Activated T-cell treated with anti-CD3 and anti-CD28 coated beads for 24 hours (primary cell): ENCODE data around the gene SCNN1G.

Experiments
- DNase-seq: peaks from one replicate; pipeline ENCODE4 v3.0.0-alpha.2; 2020; ENCODE audit warnings: low read depth

The SCNN1G gene

DNA sequence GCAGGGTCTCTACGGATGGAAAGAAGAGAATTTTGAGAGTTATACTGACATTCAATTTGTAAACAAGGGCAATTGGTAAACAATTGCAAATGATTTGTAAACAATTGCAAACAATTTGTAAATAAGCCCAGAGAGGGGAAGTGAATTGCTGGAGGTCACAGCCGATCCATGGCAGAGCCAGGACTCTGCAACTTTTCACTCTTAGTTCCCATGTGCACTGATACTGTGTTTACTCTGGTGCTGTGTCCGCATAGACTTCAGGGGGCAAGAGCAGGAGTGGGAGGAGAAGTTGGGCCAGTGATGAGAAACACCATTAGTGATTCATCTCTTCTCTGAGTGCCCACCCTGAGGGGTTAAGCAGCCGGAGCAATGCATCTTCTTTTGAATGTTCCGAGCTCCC is 14.0 kb downstream of the SCNN1G start:
- DNase-seq = no peak

DNA sequence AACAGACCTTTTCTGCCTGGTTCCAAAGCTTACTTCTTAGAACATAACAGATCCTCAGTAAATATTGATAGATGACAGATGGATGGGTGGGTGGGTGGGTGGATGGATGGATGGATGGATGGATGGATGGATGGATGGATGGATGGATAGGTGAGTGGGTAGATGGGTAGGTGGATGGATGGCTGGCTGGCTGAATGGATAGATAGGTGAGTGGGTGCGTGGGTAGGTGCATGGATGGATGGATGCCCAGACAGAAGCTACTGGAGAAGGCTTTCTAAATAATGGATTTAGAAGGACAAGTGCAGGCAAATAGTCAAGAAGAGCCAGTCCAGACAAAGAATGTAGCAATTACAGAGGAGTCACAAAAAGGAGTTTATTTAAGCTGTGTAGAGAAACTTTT is 19.6 kb downstream of the SCNN1G start:
- no peak for DNase-seq

DNA sequence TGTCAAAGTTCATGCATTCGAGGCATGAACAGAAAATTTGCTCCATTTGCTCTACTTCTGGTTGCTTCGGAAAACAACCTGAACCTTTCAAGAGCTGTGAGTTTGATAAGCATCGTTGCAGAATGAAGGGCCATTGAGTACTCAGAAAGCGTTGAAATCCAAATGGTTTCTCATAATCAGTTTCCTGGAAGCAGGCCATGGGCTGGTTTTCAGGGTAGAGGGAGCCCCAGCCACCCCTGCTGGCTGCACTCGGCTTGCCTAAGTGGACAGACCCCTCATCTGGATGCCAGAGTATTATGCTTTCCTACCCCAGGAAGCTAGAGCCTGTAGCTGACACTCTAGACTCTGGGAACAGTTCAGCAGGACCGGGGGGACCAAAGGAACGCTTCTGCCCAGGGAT is 24.4 kb downstream of the SCNN1G start:
- DNase-seq = no peak

DNA sequence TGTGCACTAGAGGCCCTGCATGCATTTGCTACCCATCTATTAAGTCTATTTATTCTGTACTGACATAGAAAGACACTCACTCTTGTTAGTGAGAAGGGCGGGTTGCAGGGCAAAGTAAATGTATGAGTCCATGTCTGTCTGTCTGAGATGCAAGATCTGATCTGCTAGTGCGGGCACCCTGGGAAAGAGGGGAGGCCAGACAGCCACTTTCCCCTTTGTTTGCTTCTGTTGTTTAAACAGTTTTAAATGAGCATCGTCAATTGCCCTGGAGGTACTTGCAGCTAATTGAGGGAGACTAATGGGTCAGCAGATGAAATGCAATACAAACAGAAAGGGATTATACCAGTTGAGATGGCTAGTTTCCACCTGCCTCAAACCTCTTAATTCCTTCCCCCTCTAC is 24.9 kb downstream of the SCNN1G start:
- DNase-seq = no peak

DNA sequence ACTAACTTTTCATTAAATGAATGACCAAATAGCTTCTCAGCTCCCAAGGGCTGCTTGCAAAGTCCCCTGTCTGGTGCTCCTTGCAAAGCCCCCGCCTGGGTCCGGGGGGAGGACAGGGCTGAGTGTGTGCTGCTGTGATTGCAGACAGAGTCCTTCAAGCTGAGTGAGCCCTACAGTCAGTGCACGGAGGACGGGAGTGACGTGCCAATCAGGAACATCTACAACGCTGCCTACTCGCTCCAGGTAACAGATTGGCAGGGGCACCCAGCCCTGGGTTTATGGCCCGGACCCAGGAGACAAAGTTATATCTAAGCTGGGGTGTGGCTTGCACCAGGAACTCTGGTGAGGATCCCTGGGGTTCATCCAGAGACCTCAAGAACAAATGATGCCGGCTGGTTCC is 27.1 kb downstream of the SCNN1G start:
- DNase-seq = no peak

DNA sequence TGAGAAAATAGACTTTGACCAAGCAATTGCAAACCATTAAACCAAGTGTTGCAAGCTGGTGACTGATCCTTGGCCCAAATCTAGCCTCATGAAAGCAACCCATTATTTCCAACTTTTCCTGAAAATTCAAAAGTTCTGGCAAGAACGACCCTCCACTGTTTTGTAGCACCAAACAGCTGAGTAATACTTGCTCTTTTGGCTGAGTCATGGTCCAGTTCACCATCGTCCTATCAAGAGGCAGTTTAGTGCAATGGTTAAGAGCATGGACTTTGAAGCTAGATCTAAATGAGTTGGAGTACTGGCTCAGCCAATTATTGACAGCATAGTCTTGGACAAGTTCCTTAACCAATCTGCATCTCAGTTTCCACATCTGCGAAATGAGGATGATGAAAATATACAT is 31.3 kb downstream of the SCNN1G start:
- DNase-seq = no peak

DNA sequence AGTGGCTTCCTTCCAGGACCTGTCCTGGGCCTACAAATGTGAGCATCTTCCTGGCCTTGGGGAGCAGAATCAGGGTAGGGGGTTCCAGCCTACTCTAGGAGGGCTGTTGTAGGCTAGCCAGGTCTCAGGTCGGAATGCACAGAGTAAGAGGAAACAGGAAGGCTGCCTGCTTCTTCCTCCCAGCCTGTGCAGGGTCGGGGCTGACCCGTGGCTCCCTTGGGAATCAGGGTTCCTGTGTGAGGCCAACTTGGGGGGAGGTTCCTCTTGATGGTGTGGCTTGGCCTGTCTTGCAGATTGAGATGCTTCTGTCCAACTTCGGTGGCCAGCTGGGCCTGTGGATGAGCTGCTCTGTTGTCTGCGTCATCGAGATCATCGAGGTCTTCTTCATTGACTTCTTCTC is 32.3 kb downstream of the SCNN1G start:
- no peak for DNase-seq

DNA sequence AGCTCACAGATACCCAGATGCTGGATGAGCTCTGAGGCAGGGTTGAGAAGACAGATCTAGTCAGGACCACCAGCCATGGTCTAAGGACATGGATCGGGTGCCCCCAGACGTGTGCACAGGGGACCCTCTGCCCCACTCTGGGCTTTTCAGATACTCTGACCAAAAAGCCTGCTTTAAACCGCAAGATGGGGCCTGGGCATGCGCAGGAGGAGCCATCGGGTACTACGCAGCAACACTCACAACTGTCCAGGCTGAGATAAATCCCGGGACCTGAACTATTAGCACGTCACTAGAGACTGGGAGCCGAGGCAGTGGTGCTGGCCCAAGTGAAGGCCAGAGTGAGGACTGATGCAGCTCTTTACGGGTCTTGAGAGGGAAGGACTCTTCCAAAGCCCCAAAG is 32.9 kb downstream of the SCNN1G start:
- no peak for DNase-seq

DNA sequence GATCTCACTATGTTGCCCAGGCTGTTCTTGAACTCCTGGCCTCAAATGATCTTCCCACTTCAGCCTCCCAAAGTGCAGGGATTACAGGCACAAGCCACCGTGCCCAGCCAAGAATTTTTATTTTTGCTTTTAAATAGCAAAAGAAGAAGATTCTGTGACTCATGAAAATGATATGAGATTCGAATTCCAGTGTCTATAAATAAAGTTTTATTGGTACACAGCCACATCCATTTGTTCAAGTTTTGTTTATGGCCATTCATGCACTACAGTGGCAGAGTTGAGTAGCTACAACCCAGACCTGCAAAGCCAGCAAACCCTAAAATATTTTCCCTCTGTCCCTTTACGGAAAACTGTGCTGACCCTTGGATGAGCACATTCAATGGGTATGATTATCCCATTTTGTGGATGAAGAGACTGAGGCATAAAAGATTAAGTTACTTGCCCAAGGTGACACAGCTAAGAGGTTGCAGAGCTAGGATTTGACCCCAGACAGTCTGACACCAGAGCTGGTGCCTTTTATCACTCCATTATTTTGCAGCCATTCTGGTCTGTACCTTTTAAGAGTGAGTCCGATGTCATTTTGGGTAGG is 34.2 kb downstream of the SCNN1G start:
- DNase-seq = no peak

DNA sequence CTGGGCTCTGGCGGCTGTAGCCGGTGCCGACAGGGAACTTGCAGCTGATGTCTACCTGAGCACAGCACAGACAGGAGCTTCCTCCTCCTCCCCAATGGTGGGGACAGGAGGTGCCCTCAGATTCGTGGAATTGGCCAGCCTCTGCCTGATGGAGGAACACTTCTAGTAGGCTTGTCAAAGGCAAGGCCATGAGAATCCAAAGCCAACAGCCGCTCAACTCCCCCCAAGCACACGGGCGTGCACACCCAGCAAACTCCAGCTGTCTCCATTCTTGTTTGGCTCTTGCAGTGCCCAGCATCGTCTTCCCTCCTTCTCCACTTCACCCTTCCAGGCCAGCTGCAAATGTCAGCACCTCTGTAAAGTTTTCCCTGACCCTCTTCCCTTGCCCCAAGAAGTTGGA is 35.1 kb downstream of the SCNN1G start:
- no peak for DNase-seq

DNA sequence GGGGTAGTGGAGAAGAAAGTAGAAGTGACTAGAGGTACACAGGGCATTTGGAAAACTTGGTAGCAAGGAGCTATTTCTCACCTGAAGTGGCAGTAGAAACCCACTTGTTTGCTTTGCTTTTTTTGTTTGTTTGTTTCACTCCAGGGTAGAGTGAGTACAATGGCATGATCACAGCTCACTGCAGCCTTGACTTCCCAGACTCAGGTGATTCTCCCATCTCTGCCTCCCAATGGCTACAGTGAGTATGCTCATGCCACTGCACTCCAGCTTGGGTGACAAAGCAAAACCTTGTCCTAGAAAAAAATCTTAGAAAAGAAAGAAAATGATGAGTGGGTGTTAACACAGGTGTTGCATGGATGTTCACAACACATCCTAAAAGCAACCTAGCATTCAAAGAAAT is 40.4 kb downstream of the SCNN1G start:
- no peak for DNase-seq

DNA sequence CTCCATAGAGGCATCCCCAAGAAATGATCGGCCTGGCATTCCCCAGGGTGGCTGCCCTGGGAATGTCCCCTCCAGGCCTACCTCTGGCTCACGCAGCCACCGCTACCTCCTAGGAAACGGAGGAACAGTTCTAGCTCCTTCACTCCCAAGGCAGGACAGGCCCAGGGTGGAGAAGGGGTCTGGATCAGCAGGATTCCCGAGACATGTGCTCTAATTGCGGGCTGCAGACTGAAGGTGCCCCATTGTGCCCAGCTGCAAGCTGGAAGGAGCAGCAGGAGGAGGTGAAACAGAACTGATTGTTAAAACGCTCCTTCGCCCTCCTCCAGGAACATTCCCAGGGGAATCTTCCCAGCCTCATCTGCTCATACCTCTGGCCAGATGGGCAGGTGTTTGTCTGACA is 40.8 kb downstream of the SCNN1G start:
- DNase-seq = no peak

DNA sequence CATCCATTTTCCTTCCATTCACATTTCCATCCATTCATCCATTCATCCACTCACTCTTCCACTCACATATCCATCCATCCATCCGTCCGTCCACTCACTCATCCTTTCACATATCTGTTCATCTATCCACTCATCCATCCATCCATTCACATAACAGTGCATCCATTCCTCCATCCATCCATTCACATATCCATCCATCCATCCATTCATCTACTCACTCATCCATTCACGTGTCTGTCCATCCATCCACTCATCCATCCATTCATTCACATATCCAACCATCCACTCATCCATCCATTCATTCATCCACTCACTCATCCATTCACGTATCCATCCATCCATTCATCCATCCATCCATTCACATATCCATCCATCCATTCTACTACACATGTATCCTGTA is 42.6 kb downstream of the SCNN1G start:
- DNase-seq = no peak

DNA sequence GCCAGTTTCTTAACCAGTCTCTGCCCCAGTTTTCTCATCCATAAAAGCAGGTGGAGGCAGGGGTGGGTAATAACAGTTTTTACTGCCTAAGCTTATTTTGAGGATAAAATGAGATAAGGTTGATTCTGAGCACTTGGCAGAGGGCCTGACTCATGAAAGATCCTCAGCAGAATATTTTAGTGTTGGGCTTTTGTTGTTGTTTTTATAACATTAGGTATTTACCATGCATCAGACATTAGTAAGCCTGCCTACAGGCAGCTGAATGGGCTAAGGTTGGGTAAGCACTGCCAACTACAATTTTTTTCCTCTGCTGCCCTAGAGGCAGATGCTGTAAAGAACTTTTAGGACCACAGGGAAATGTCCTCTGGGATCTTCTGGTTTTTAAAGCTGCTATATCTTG is 43.1 kb downstream of the SCNN1G start:
- DNase-seq = no peak

DNA sequence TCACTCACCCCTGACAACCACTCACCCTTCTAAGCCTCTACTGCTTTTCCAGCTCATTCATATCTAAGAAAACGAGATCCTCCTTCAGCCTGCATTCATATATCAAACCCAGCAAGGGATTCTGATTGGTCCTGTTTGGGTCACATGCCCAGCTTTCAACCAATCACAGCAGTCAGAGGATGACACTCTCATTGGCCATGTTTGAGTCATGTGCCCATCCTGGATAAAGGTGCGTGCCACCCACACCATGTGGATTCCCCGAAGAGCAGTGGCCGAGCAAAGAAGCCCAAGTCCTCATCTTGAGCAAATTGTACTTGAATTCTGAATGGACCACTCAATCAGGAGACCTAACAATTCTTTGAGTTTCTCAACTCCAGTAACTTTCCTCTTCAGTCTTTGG is 45.0 kb downstream of the SCNN1G start:
- no peak for DNase-seq

DNA sequence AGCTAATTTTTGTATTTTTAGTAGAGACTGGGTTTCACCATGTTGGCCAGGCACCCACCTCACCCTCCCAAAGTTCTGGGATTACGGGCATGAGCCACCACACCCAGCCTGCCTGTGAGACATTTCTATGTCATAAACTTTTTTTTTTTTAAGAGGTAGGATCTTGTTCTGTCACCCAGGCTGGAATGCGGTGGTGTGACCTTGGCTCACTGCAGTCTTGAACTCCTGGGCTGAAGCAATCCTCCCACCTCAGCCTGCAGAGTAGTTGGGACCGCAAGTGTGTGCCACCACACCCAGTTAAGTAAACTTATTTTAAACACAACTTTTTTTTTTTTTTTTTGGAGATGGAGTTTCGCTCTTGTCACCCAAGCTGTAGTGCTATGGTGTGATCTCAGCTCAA is 47.2 kb downstream of the SCNN1G start:
- DNase-seq = no peak

DNA sequence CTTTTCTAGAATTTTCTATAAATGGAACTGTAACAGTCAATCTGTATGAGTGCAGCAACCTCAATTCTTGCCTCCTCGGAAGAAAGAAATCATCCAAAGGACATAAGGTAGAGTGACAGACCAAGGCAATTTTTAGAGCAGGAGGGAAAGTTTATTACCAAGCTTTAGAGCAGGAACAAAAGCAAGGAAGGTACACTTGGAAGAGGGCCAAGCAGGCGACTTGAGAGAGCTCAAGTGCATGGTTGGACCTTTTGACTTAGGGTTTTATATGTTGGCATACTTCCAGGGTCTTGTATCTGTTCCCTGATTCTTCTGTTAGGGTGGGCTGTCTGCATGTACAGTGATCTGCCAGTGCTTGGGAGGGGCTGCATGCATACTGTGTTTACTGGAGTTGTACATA is 50.3 kb downstream of the SCNN1G start:
- DNase-seq = no peak

DNA sequence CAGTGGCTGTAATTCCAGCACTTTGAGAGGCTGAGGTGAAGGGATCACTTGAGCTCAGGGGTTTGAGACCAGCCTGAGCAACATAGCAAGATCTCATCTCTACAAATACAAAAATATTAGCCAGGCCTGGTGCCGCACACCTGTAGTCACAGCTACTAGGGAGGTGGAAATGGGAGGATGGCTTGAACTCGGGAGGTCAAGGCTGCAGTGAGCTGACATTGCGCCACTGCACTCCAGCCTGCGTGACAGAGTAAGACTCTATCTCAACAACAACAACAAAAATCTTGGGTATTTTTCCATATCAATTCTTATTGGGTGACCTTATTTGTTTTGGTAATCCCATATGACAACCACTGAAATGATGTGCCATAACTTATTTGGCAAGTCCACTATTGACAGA is 52.6 kb downstream of the SCNN1G start:
- DNase-seq = no peak

DNA sequence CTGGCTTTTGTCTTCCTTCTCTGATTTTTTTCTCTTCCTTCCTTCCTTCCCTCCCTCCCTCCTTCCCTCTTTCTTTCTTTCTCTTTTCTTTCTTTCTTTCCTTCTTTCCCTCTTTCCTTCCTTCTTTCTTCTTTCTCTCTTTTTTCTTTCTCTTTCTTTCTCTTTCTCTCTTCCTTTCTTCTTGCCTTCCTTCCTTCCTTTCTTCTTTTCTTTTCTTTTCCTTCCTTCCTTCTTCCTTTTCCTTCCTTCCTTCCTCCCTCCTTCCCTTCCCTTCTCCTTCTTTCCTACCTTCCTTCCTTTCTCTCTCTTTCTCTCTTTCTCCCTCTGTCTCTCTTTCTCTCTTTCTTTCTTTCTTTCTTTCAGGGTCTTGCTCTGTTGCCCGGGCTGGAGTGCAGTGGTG is 54.4 kb downstream of the SCNN1G start:
- no peak for DNase-seq

DNA sequence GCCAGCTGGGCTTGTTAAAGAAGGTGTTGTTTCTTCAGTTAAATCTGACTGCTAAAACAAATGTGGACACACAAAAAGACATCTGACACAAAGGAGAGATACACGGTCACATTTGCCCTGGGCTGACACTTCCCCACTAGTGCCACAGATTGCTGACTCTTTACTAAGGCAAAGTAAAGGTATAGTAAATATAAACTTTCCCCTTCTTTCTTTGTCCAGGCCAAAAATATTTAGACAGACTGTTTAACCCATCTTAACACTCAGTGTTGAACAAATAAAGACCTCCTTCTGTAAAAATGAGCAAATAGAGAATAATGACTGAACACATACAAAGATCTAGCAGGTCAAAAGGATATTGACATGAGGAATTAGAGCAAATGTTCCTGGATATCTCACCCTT is 58.4 kb downstream of the SCNN1G start:
- DNase-seq = no peak

DNA sequence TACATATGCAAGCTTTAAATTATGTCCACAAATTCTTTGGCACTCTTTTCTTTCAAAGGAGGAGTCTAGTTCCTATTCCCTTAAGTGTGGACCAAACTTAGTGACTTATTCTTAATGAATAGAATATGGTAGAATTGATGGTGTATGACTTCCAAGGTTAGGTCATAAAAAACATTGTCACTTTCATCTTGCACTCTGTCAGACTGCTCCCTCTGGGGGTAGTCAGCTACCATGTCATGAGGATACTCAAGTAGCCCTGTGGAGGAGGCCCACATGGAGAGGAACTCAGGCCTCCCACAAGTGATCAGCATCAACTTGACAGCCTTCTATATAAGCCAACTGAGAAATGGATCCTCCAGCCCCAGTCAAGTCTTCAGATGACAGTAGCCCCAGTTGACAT is 61.6 kb downstream of the SCNN1G start:
- no peak for DNase-seq

DNA sequence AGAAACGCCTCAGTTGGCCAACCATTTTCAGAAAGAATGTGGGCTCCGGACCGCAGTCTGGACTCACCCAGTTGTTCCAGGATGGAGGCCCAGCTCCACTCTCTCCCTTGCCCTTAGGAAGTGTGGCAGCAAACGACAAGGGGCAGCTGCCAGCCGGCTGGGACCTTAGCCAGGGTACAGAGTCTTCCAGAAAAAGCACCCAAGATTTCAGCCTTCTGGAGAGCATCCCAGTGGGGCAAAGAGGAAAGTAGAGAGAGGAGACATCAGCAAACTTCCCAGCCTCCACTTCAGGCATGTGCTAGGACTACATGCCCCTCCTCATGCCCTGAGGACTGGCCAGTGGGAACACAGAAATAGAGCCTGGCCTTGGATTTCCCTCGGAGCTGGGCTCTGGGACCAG is 62.7 kb downstream of the SCNN1G start:
- DNase-seq = no peak

DNA sequence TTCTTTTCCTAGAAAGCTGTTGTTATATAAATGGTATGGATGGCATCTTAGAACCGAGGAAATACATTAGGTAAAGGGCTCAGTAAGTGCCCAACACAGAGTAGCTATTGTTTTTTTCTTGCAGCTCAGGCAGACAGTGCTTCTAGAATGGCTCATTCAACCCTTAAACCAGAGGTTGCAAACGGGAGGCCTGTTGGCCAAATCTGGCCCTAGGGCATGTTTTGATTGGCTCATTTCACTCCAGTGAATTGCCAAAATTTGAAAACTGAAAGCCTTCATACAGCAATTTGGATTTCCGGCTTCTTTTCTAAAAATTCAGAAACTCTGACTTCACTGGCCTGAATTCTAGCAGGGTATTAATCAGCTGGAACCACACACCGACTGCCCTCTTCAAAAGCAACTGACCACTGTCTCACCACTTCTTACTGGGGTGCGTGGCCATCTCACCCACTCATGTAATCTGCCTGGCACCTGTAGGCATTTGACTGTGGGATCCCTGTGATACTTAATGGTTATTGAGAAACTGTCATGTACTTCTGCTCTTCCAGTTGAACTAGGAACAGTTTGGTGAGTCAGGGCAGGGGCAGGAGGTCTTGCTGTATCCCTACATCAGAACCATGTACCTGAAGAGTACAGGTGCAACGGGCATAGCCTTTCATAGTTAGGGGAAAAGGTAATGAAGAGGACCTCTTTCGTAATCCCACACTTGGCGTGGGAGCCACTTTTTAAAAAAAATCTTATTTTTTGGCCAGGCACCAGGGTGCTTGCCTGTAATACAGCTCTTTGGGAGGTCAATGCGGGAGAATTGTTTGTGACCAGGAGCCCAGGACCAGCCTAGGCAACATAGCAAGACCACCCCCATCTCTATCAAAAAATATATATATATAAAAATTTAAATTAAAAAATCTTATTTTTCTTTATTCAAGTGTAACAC is 66.0 kb downstream of the SCNN1G start:
- no peak for DNase-seq

DNA sequence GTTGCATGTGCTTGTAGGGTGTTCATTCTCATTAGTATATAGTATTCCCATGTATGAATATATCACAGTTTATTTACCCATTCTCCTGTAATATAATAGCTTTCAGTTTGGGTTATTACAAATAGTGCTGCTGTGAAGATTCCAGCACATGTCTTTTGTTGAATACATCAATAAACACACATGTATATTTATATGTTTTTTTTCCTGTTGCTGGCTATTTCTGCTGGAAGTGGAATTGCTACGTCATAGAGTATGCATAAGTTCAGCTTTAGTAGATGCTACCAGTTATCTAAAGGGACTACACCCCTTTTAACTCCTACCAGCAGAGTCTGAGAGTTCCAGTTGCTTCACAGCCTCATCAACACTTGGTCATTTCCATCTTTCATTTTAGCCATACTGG is 67.3 kb downstream of the SCNN1G start:
- no peak for DNase-seq
